Esophagus squamous epithelium (tissue), 5 donors: ENCODE measurements around the gene URGCP. TPM values are rescaled to one million over a fixed set of nuclear protein-coding genes. Genes with fewer than 3 reads are reported as not detected.
"Not testable (repeated sequence)": the region's sequence is repeated elsewhere in the genome, so short reads cannot be mapped to it uniquely, and the experiment has no call there.

ENCODE experiments used
- DNase-seq: peaks from one replicate; lab custom pipeline; 2025; lab: John Stamatoyannopoulos, UW
- H3K27ac ChIP-seq, 4 donors: fragments of 200-600 bp; sonication (generic); one replicate each; pipeline ENCODE4 v1.5.1; 2016 to 2019; ENCODE audit warnings: mild to moderate bottlenecking in 1 of 4
- H3K27me3 ChIP-seq, 4 donors: fragments of 200-600 bp; sonication (generic); 1 replicate in 3 of 4; 2 replicates in 1 of 4; pipeline versions ENCODE4 v1.5.1 to v1.6.0; 2017 to 2021; ENCODE audit warnings: antibody characterized with exemption in 1 of 4
- H3K36me3 ChIP-seq, 3 donors: fragments of 200-600 bp; sonication (generic); one replicate each; pipeline ENCODE4 v1.5.1; 2016 to 2019
- H3K4me1 ChIP-seq, 3 donors: fragments of 200-600 bp; sonication (generic); one replicate each; pipeline ENCODE4 v1.5.1; 2017 to 2019
- H3K4me3 ChIP-seq, 4 donors: fragments of 200-600 bp; sonication (generic); 1 replicate in 3 of 4; 2 replicates in 1 of 4; pipeline ENCODE4 v1.5.1; 2016 to 2019; ENCODE audit warnings: mild to moderate bottlenecking in 2 of 4, moderate library complexity in 1 of 4
- H3K9me3 ChIP-seq, 3 donors: fragments of 200-600 bp; sonication (generic); one replicate each; pipeline ENCODE4 v1.5.1; 2016 to 2019
- CTCF ChIP-seq, 6 experiments: fragments of 450-650 bp in 4 of 6; fragments of 200-600 bp in 2 of 6; sonication (generic) in 2 of 6; IDR thresholded peaks; one replicate each; pipeline ENCODE4 v1.5.1; 2016 to 2019; ENCODE audit warnings: antibody characterized with exemption in 6 of 6, mild to moderate bottlenecking in 4 of 6, moderate library complexity in 4 of 6
- POLR2A ChIP-seq, 4 donors: fragments of 450-650 bp; IDR thresholded peaks; one replicate each; pipeline ENCODE4 v1.6.1; 2017; ENCODE audit warnings: antibody characterized with exemption in 4 of 4, mild to moderate bottlenecking in 4 of 4, moderate library complexity in 3 of 4
- WGBS, 2 donors: methylation state at CpG; one replicate each; pipeline ENCODE4 v1.1.5; 2018; 5-methylcytosine and 5-hydroxymethylcytosine counted together
- intact Hi-C: fragments of 100-400 bp; cut with DNase I; formaldehyde crosslinking; loops from one replicate; pipeline ENCODE4 v1.15.0; 2022
- total RNA-seq, 4 donors: library from RNA; depleted of rRNA; stranded (reverse); fragments of >200 nt; gene quantifications; one replicate each; pipeline ENCODE4 v1.1.0, GENCODE V29; 2016
- donor health status: DM: yes; HTN: yes; CAD: no.

Gene URGCP
- total RNA-seq, 4 donors from 2014 or later = 18.3 to 22.8 (median 21.1) TPM

- intact Hi-C loops = no loop called here
- Histone ChIP-seq H3K4me3 (peak overlapping the region; percentile 61 to 94 (median 78)), H3K36me3 (peaks cover 0 to 5% (median 0%) of the 10 kb centered on the region in 3 donors), H3K4me1 (peaks cover 0 to 56% (median 24%) of the 10 kb centered on the region in 3 donors), H3K27me3 (no peaks in the 10 kb centered on the region), H3K27ac (peak overlapping the region; percentile 85 to 96 (median 93)), H3K9me3 (no peaks in the 10 kb centered on the region)
- 21% methylated on average over 3 to 6 of the region's 8 CpGs for WGBS, 2 donors
- TF ChIP-seq POLR2A (IDR thresholded peaks at IDR 0.05) (no peak), CTCF (IDR thresholded peaks at IDR 0.05) (no peak)
- no peak for DNase-seq
Measured at GRCh38 chr7:43905209-43905946, 1.0 kb downstream of the URGCP start.

- WGBS, 2 donors = 85 to 86% methylated on average over 5 of the region's 5 CpGs
- intact Hi-C loops = no loop called here
- no peak for DNase-seq
- H3K4me3 ChIP-seq = peak overlapping the region in 3 of 4 donors; percentile 61 to 94 (median 85)
- H3K4me1 ChIP-seq = peaks cover 0 to 56% (median 24%) of the 10 kb centered on the region in 3 donors
- H3K9me3 ChIP-seq = no peaks in the 10 kb centered on the region
- H3K36me3 ChIP-seq = peaks cover 0 to 11% (median 0%) of the 10 kb centered on the region in 3 donors
- TF ChIP-seq CTCF (IDR thresholded peaks at IDR 0.05) (no peak), POLR2A (IDR thresholded peaks at IDR 0.05) (no peak)
- peak overlapping the region; percentile 2 to 93 (median 89) for H3K27ac ChIP-seq
- no peaks in the 10 kb centered on the region for H3K27me3 ChIP-seq
Measured at GRCh38 chr7:43904533-43905208, 1.7 kb downstream of the URGCP start.

GRCh38 chr7:43902542-43903054 is 3.8 kb downstream of the URGCP start:
- H3K4me3 ChIP-seq = no peak overlapping the region
- no peak overlapping the region for H3K27ac ChIP-seq
- H3K4me1 ChIP-seq = peaks cover 0 to 59% (median 24%) of the 10 kb centered on the region in 3 donors
- no peaks in the 10 kb centered on the region for H3K27me3 ChIP-seq
- no peaks in the 10 kb centered on the region for H3K9me3 ChIP-seq
- intact Hi-C loops = no loop called here
- 75 to 81% methylated on average over 5 of the region's 5 CpGs for WGBS, 2 donors
- TF ChIP-seq CTCF (IDR thresholded peaks at IDR 0.05) (no peak), POLR2A (IDR thresholded peaks at IDR 0.05) (no peak)
- H3K36me3 ChIP-seq = peaks cover 0 to 12% (median 0%) of the 10 kb centered on the region in 3 donors
- DNase-seq = no peak

- 91 to 93% methylated on average over 1 to 2 of the region's 2 CpGs for WGBS, 2 donors
- Histone ChIP-seq H3K36me3 (peaks cover 0 to 26% (median 0%) of the 10 kb centered on the region in 3 donors), H3K4me1 (peaks cover 0 to 29% (median 0%) of the 10 kb centered on the region in 3 donors)
- H3K4me3 ChIP-seq, H3K27me3 ChIP-seq, DNase-seq, H3K27ac ChIP-seq, H3K9me3 ChIP-seq, intact Hi-C loops: not testable (repeated sequence)
Measured at GRCh38 chr7:43898571-43898970, 7.8 kb downstream of the URGCP start.

- Histone ChIP-seq H3K4me1 (peaks cover 0 to 23% (median 0%) of the 10 kb centered on the region in 3 donors), H3K9me3 (no peaks in the 10 kb centered on the region), H3K4me3 (no peak overlapping the region), H3K27ac (no peak overlapping the region), H3K27me3 (no peaks in the 10 kb centered on the region), H3K36me3 (peaks cover 0 to 21% (median 0%) of the 10 kb centered on the region in 3 donors)
- no peak for DNase-seq
- TF ChIP-seq CTCF (IDR thresholded peaks at IDR 0.05) (no peak), POLR2A (IDR thresholded peaks at IDR 0.05) (no peak)
- intact Hi-C loops = no loop called here
- 84% methylated on average over 8 of the region's 8 CpGs for WGBS, 2 donors
Measured at GRCh38 chr7:43895847-43896415, 10.5 kb downstream of the URGCP start.
